ENCODE results near the gene OGFR.

The OGFR gene

GRCh38 chr20:62769346-62770071 lies 35.1 kb upstream of the OGFR start:
- Histone ChIP-seq H3F3A (ENCODE audit: insufficient read depth) (no peaks in the 10 kb centered on the region), H4K20me1 (ENCODE audit: low read depth, low read length) (no peaks in the 10 kb centered on the region), H2AFZ (ENCODE audit: low read depth, low read length, severe bottlenecking) (no peak overlapping the region), H3K27me3 (ENCODE audit: low read length) (no peaks in the 10 kb centered on the region), H3K79me2 (ENCODE audit: insufficient read depth, low read length) (no peaks in the 10 kb centered on the region), H3K27ac (ENCODE audit: low read depth, low read length) (no peak overlapping the region), H3K9me2 (replicated peaks; ENCODE audit: insufficient read depth, low read length) (no peaks in the 10 kb centered on the region), H3K36me3 (ENCODE audit: low read length) (no peaks in the 10 kb centered on the region), H3K9ac (ENCODE audit: low read length) (no peak overlapping the region), H3K4me3 (ENCODE audit: insufficient read depth, low read length, poor library complexity, severe bottlenecking) (no peak overlapping the region), H3K4me2 (ENCODE audit: low read depth, low read length, poor library complexity, severe bottlenecking) (no peak overlapping the region), H3K9me3 (ENCODE audit: insufficient read depth, low read length) (no peaks in the 10 kb centered on the region)
- TF ChIP-seq EZH2phosphoT487 (conservative IDR thresholded peaks at IDR 0.05; ENCODE audit: low read length) (no peak), CTCF (IDR thresholded peaks at IDR 0.05; ENCODE audit: insufficient read depth, low read length, poor library complexity, severe bottlenecking) (no peak)

- Histone ChIP-seq H3K9me3 (ENCODE audit: insufficient read depth, low read length) (no peaks in the 10 kb centered on the region), H3K9me2 (replicated peaks; ENCODE audit: insufficient read depth, low read length) (no peaks in the 10 kb centered on the region), H3K4me3 (ENCODE audit: insufficient read depth, low read length, poor library complexity, severe bottlenecking) (no peak overlapping the region), H4K20me1 (ENCODE audit: low read depth, low read length) (no peaks in the 10 kb centered on the region), H3K4me2 (ENCODE audit: low read depth, low read length, poor library complexity, severe bottlenecking) (no peak overlapping the region), H3F3A (ENCODE audit: insufficient read depth) (no peaks in the 10 kb centered on the region), H3K79me2 (ENCODE audit: insufficient read depth, low read length) (no peaks in the 10 kb centered on the region), H2AFZ (ENCODE audit: low read depth, low read length, severe bottlenecking) (no peak overlapping the region), H3K9ac (ENCODE audit: low read length) (no peak overlapping the region), H3K27ac (ENCODE audit: low read depth, low read length) (no peak overlapping the region), H3K27me3 (ENCODE audit: low read length) (no peaks in the 10 kb centered on the region), H3K36me3 (ENCODE audit: low read length) (no peaks in the 10 kb centered on the region)
- TF ChIP-seq CTCF (IDR thresholded peaks at IDR 0.05; ENCODE audit: insufficient read depth, low read length, poor library complexity, severe bottlenecking) (no peak), EZH2phosphoT487 (conservative IDR thresholded peaks at IDR 0.05; ENCODE audit: low read length) (no peak)
These were observed 34.3 kb upstream of the OGFR start for GRCh38 chr20:62770111-62770910.

GRCh38 chr20:62770916-62771315 lies 33.7 kb upstream of the OGFR start:
- no peak overlapping the region for H3K27ac ChIP-seq (ENCODE audit: low read depth, low read length)
- H3K4me3 ChIP-seq (ENCODE audit: insufficient read depth, low read length, poor library complexity, severe bottlenecking), result no peak overlapping the region
- H4K20me1 ChIP-seq (ENCODE audit: low read depth, low read length), result no peaks in the 10 kb centered on the region
- no peaks in the 10 kb centered on the region for H3K9me3 ChIP-seq (ENCODE audit: insufficient read depth, low read length)
- H3K27me3 ChIP-seq (ENCODE audit: low read length), result no peaks in the 10 kb centered on the region
- H3K9ac ChIP-seq (ENCODE audit: low read length), result no peak overlapping the region
- H3K79me2 ChIP-seq (ENCODE audit: insufficient read depth, low read length), result no peaks in the 10 kb centered on the region
- no peak overlapping the region for H2AFZ ChIP-seq (ENCODE audit: low read depth, low read length, severe bottlenecking)
- H3K36me3 ChIP-seq (ENCODE audit: low read length), result no peaks in the 10 kb centered on the region
- no peaks in the 10 kb centered on the region for H3F3A ChIP-seq (ENCODE audit: insufficient read depth)
- no peak overlapping the region for H3K4me2 ChIP-seq (ENCODE audit: low read depth, low read length, poor library complexity, severe bottlenecking)
- no peak for TF ChIP-seq CTCF (IDR thresholded peaks at IDR 0.05; ENCODE audit: insufficient read depth, low read length, poor library complexity, severe bottlenecking)
- no peak for TF ChIP-seq EZH2phosphoT487 (conservative IDR thresholded peaks at IDR 0.05; ENCODE audit: low read length)
- no peaks in the 10 kb centered on the region for H3K9me2 ChIP-seq (replicated peaks; ENCODE audit: insufficient read depth, low read length)

Measured in SU-DHL-6 (cell line).